Measurements from ENCODE around the gene AADACL4. TPM values are rescaled to one million over a fixed set of nuclear protein-coding genes. Genes with fewer than 3 reads are reported as not detected.

AADACL4 gene
- total RNA-seq, 1 donor from 2014 or later, result not detected

- peak; percentile 88 for DNase-seq
These were observed 23.9 kb upstream of the AADACL4 start for GRCh38 chr1:12619792-12620487.

GRCh38 chr1:12620488-12620865, 23.4 kb upstream of the AADACL4 start:
- Histone ChIP-seq H3K4me3 (peak overlapping the region; percentile 94), H3K4me1 (peaks cover 68% of the 10 kb centered on the region), H3K9me3 (replicated peaks) (no peaks in the 10 kb centered on the region), H3K27me3 (ENCODE audit: low read depth) (no peaks in the 10 kb centered on the region), H3K27ac (replicated peaks) (peak overlapping the region; percentile 97), H3K36me3 (no peaks in the 10 kb centered on the region)
- no peak for DNase-seq
- intact Hi-C loops (cut with micrococcal nuclease), result loop anchor here (10.0 kb wide), 2 partner anchors 196 to 306 kb away; no protein-coding TSS in a partner anchor
- TF ChIP-seq CTCF (IDR thresholded peaks at IDR 0.05; ENCODE audit: borderline replicate concordance), result no peak

More at GRCh38 chr1:12619792-12620487, 23.9 kb upstream of the AADACL4 start:
- Histone ChIP-seq H3K4me1 (peaks cover 73% of the 10 kb centered on the region), H3K4me3 (peak overlapping the region; percentile 94), H3K27me3 (ENCODE audit: low read depth) (no peaks in the 10 kb centered on the region), H3K27ac (replicated peaks) (peak overlapping the region; percentile 97), H3K9me3 (replicated peaks) (no peaks in the 10 kb centered on the region), H3K36me3 (no peaks in the 10 kb centered on the region)
- TF ChIP-seq CTCF (IDR thresholded peaks at IDR 0.05; ENCODE audit: borderline replicate concordance), result peak; percentile 97
- intact Hi-C loops (cut with micrococcal nuclease), result loop anchor here (10.0 kb wide), 2 partner anchors 195 to 305 kb away; no protein-coding TSS in a partner anchor

- Histone ChIP-seq H3K4me3 (no peak overlapping the region), H3K36me3 (no peaks in the 10 kb centered on the region), H3K27ac (replicated peaks) (peak overlapping the region; percentile 97), H3K4me1 (peaks cover 64% of the 10 kb centered on the region), H3K9me3 (replicated peaks) (no peaks in the 10 kb centered on the region), H3K27me3 (ENCODE audit: low read depth) (no peaks in the 10 kb centered on the region)
- no peak for TF ChIP-seq CTCF (IDR thresholded peaks at IDR 0.05; ENCODE audit: borderline replicate concordance)
- intact Hi-C loops (cut with micrococcal nuclease), result loop anchor here (10.0 kb wide), 2 partner anchors 196 to 306 kb away; no protein-coding TSS in a partner anchor
- DNase-seq, result no peak
These were observed 23.0 kb upstream of the AADACL4 start for GRCh38 chr1:12620931-12621330.

- Histone ChIP-seq H3K27ac (replicated peaks) (peak overlapping the region; percentile 52), H3K27me3 (ENCODE audit: low read depth) (no peaks in the 10 kb centered on the region), H3K9me3 (replicated peaks) (no peaks in the 10 kb centered on the region), H3K4me3 (no peak overlapping the region), H3K4me1 (peaks cover 57% of the 10 kb centered on the region), H3K36me3 (no peaks in the 10 kb centered on the region)
- no peak for DNase-seq
- no peak for TF ChIP-seq CTCF (IDR thresholded peaks at IDR 0.05; ENCODE audit: borderline replicate concordance)
- intact Hi-C loops (cut with micrococcal nuclease), result loop anchor here (10.0 kb wide), 2 partner anchors 197 to 307 kb away; no protein-coding TSS in a partner anchor
These were observed 22.2 kb upstream of the AADACL4 start for GRCh38 chr1:12621346-12622335.

- H3K27ac ChIP-seq (replicated peaks), result peak overlapping the region; percentile 52
- intact Hi-C loops (cut with micrococcal nuclease), result loop anchor here (10.0 kb wide), 2 partner anchors 198 to 308 kb away; no protein-coding TSS in a partner anchor
- H3K9me3 ChIP-seq (replicated peaks), result no peaks in the 10 kb centered on the region
- no peak overlapping the region for H3K4me3 ChIP-seq
- no peaks in the 10 kb centered on the region for H3K36me3 ChIP-seq
- no peak for DNase-seq
- peaks cover 49% of the 10 kb centered on the region for H3K4me1 ChIP-seq
- no peaks in the 10 kb centered on the region for H3K27me3 ChIP-seq (ENCODE audit: low read depth)
- TF ChIP-seq CTCF (IDR thresholded peaks at IDR 0.05; ENCODE audit: borderline replicate concordance), result no peak
These were observed 21.4 kb upstream of the AADACL4 start for GRCh38 chr1:12622506-12622905.

Measured in left ventricle myocardium inferior (tissue), 1 donor.